ENCODE results near the gene PSAP. TPM values are rescaled to one million over a fixed set of nuclear protein-coding genes. Genes with fewer than 3 reads are reported as not detected.

Gene PSAP
- total and polyA plus RNA-seq, 11 donors: 454 to 2,171 (median 1,616) TPM

- peak; percentile 76 to 92 (median 92) for ATAC-seq
- 1% methylated on average over 43 to 48 of the region's 48 CpGs for WGBS, 4 donors
Measured at GRCh38 chr10:71888623-71889387, 37.8 kb upstream of the PSAP start.

GRCh38 chr10:71888248-71888622 is 37.2 kb upstream of the PSAP start:
- TF ChIP-seq POLR2A (IDR thresholded peaks at IDR 0.05): no peak
- TF ChIP-seq CTCF (IDR thresholded peaks at IDR 0.05): no peak
- Histone ChIP-seq H3K4me1 (peaks cover 0 to 64% (median 11%) of the 10 kb centered on the region in 12 donors), H3K9me3 (no peaks in the 10 kb centered on the region), H3K27ac (peak overlapping the region in 11 of 12 donors; percentile 50 to 96 (median 65)), H3K4me3 (peak overlapping the region; percentile 26 to 70 (median 57)), H3K36me3 (no peaks in the 10 kb centered on the region), H3K27me3 (no peaks in the 10 kb centered on the region)
- no peak for DNase-seq
- ATAC-seq: no peak
- intact Hi-C loops (cut with DNase I): loop anchor here in 6 of 10 donors (5.0 to 10.0 kb wide), 4 partner anchors 51 to 503 kb away; partner anchors contain the start of gene VSIR (in 1 of the 6)
- 67 to 72% (median 69%) methylated on average over 8 of the region's 8 CpGs for WGBS, 4 donors

More at GRCh38 chr10:71888623-71889387, 37.8 kb upstream of the PSAP start:
- Histone ChIP-seq H3K4me3 (peak overlapping the region; percentile 26 to 70 (median 57)), H3K4me1 (peaks cover 0 to 61% (median 10%) of the 10 kb centered on the region in 12 donors), H3K9me3 (no peaks in the 10 kb centered on the region), H3K27ac (peak overlapping the region in 11 of 12 donors; percentile 50 to 96 (median 65)), H3K27me3 (no peaks in the 10 kb centered on the region), H3K36me3 (no peaks in the 10 kb centered on the region)
- TF ChIP-seq CTCF (IDR thresholded peaks at IDR 0.05): peak in 3 of 12 donors; percentile 5 to 27 (median 15)
- peak in 1 of 2 donors; percentile 37 for TF ChIP-seq POLR2A (IDR thresholded peaks at IDR 0.05)
- intact Hi-C loops (cut with DNase I): loop anchor here in 6 of 10 donors (5.0 to 10.0 kb wide), 4 partner anchors 52 to 504 kb away; partner anchors contain the start of gene VSIR (in 1 of the 6)
- peak; percentile 78 to 91 (median 87) for DNase-seq

GRCh38 chr10:71887743-71888142 is 36.7 kb upstream of the PSAP start:
- no peak for ATAC-seq
- intact Hi-C loops (cut with DNase I): loop anchor here in 6 of 10 donors (5.0 to 10.0 kb wide), 4 partner anchors 50 to 503 kb away; partner anchors contain the start of gene VSIR (in 1 of the 6)
- no peaks in the 10 kb centered on the region for H3K27me3 ChIP-seq
- no peaks in the 10 kb centered on the region for H3K9me3 ChIP-seq
- no peak for TF ChIP-seq CTCF (IDR thresholded peaks at IDR 0.05)
- TF ChIP-seq POLR2A (IDR thresholded peaks at IDR 0.05): no peak
- H3K27ac ChIP-seq: peak overlapping the region in 9 of 12 donors; percentile 53 to 96 (median 67)
- DNase-seq: no peak
- H3K36me3 ChIP-seq: no peaks in the 10 kb centered on the region
- H3K4me1 ChIP-seq: peaks cover 0 to 64% (median 11%) of the 10 kb centered on the region in 12 donors
- WGBS, 4 donors: 85 to 90% (median 86%) methylated on average over 4 of the region's 4 CpGs
- H3K4me3 ChIP-seq: peak overlapping the region in 3 of 12 donors; percentile 58 to 64 (median 60)
